Kidney (tissue), 14 donors: Measurements from ENCODE around the gene IST1. TPM values are rescaled to one million over a fixed set of nuclear protein-coding genes. Genes with fewer than 3 reads are reported as not detected.

ENCODE experiments used
- DNase-seq, 5 donors: peaks; one replicate each; pipeline ENCODE4 v3.0.0-alpha.2; 2013 to 2020
- FAIRE-seq: peaks from 2 replicates; lab custom pipeline; 2012; peaks lifted over from hg19 to GRCh38; lab: Jason Lieb, UNC
- H3K27ac ChIP-seq, 2 donors: one replicate each; pipeline ENCODE4 v1.7.0; 2013; ENCODE audit warnings: low read depth in 2 of 2, low read length in 2 of 2, inconsistent platforms in 1 of 2
- H3K27me3 ChIP-seq: one replicate; pipeline ENCODE4 v1.7.1; 2013; ENCODE audit warnings: low read length, inconsistent platforms; ENCODE audit not compliant: control insufficient read depth, insufficient read depth
- H3K36me3 ChIP-seq, 3 donors: one replicate each; pipeline versions ENCODE4 v1.7.0 to v1.7.1; 2013; ENCODE audit warnings: low read length in 3 of 3, control low read depth in 1 of 3, inconsistent platforms in 1 of 3; ENCODE audit not compliant: insufficient read depth in 3 of 3, control insufficient read depth in 2 of 3
- H3K4me1 ChIP-seq, 3 donors: one replicate each; pipeline versions ENCODE4 v1.7.0 to v1.7.1; 2013; ENCODE audit warnings: low read length in 3 of 3, inconsistent platforms in 1 of 3, low read depth in 1 of 3; ENCODE audit not compliant: control insufficient read depth in 2 of 3, insufficient read depth in 2 of 3
- H3K4me3 ChIP-seq, 3 donors: one replicate each; pipeline versions ENCODE4 v1.7.0 to v1.8.1; 2013; ENCODE audit warnings: low read length in 3 of 3, control low read depth in 1 of 3, inconsistent platforms in 1 of 3
- H3K9ac ChIP-seq, 3 donors: one replicate each; pipeline versions ENCODE4 v1.7.0 to v1.7.1; 2013; ENCODE audit warnings: low read length in 3 of 3, control low read depth in 1 of 3, inconsistent platforms in 1 of 3
- H3K9me3 ChIP-seq, 3 donors: one replicate each; pipeline versions ENCODE4 v1.7.0 to v1.7.1; 2013; ENCODE audit warnings: low read length in 3 of 3, control low read depth in 1 of 3, inconsistent platforms in 1 of 3; ENCODE audit not compliant: control insufficient read depth in 2 of 3, insufficient read depth in 1 of 3
- intact Hi-C: fragments of 100-400 bp; cut with DNase I; formaldehyde crosslinking; loops from one replicate; pipeline ENCODE4 v1.11.1; 2022
- polyA plus RNA-seq: library from polyadenylated mRNA; stranded (reverse); fragments of 350-450 nt; fragmentation: Illumina TruSeq; extraction: RNeasy Lipid Tissue Mini Kit (QIAGEN cat#74804); gene quantifications from one replicate; pipeline ENCODE4 v1.2.3, GENCODE V29; 2014; ENCODE audit warnings: low read depth, low replicate concordance; ENCODE audit not compliant: insufficient read depth
- total RNA-seq: library from RNA; stranded (reverse); fragmentation: NEBNext Ultra II Directional; extraction: Animal tissue kit (Norgen Biotek cat#: 25700); gene quantifications from one replicate; pipeline ENCODE4 v1.2.1, GENCODE V29; 2021
- TF ChIP-seq, protein P1 (sequence below): IDR thresholded peaks from 3 replicates; pipeline ENCODE4 v1.5.1; 2012; ENCODE audit warnings: mild to moderate bottlenecking, moderate library complexity, borderline replicate concordance; ENCODE audit not compliant: insufficient read depth; ENCODE audit errors: extremely low read depth
- donor health status: control.
- donor health status: control.
- donor health status: control.
- donor health status: control.
- donor health status: control.
- donor health status: DM: yes; HTN: yes; CAD: no.
- donor health status: Normal renal cell carcinoma (clear cell type).

IST1 gene
- total and polyA plus RNA-seq, 2 donors from 2014 or later, result 138 to 220 TPM

- Histone ChIP-seq H3K27me3 (no peaks in the 10 kb centered on the region), H3K9ac (no peak overlapping the region), H3K4me3 (no peak overlapping the region), H3K27ac (no peak overlapping the region), H3K9me3 (no peaks in the 10 kb centered on the region), H3K36me3 (peaks cover 9 to 16% (median 15%) of the 10 kb centered on the region in 3 donors), H3K4me1 (peaks cover 0 to 5% (median 3%) of the 10 kb centered on the region in 3 donors)
- FAIRE-seq (no peak), DNase-seq (no peak)
- intact Hi-C loops, result no loop called here
- TF ChIP-seq, protein P1, sequence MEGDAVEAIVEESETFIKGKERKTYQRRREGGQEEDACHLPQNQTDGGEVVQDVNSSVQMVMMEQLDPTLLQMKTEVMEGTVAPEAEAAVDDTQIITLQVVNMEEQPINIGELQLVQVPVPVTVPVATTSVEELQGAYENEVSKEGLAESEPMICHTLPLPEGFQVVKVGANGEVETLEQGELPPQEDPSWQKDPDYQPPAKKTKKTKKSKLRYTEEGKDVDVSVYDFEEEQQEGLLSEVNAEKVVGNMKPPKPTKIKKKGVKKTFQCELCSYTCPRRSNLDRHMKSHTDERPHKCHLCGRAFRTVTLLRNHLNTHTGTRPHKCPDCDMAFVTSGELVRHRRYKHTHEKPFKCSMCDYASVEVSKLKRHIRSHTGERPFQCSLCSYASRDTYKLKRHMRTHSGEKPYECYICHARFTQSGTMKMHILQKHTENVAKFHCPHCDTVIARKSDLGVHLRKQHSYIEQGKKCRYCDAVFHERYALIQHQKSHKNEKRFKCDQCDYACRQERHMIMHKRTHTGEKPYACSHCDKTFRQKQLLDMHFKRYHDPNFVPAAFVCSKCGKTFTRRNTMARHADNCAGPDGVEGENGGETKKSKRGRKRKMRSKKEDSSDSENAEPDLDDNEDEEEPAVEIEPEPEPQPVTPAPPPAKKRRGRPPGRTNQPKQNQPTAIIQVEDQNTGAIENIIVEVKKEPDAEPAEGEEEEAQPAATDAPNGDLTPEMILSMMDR, result no peak
Measured at GRCh38 chr16:71869089-71869488, 26.2 kb upstream of the IST1 start.

GRCh38 chr16:71870818-71871217, 24.5 kb upstream of the IST1 start:
- Histone ChIP-seq H3K4me3 (no peak overlapping the region), H3K9me3 (no peaks in the 10 kb centered on the region), H3K27me3 (no peaks in the 10 kb centered on the region), H3K27ac (no peak overlapping the region), H3K36me3 (peaks cover 3 to 15% (median 11%) of the 10 kb centered on the region in 3 donors), H3K9ac (no peak overlapping the region), H3K4me1 (peaks cover 0 to 5% (median 3%) of the 10 kb centered on the region in 3 donors)
- DNase-seq (no peak), FAIRE-seq (no peak)
- TF ChIP-seq, protein P1, result no peak
- intact Hi-C loops, result no loop called here

DNA sequence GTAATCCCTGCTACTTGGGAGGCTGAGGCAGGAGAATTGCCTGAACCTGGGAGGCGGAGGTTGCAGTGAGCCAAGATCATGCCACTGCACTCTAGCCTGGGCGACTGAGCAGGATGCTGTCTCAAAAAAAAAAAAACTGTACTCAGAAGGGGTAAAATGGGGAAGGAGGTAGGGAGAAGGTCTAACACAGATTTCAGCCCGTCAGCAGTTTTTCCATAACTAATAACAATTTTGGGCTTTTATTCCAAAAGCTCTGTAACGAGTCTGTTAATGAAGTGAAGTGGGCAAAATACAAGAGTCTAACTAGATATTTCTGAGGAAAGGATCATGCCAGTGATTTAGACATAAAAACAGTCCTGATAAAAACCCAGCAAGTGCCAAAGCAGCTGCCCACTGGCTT, 22.1 kb upstream of the IST1 start:
- Histone ChIP-seq H3K27me3 (no peaks in the 10 kb centered on the region), H3K9me3 (no peaks in the 10 kb centered on the region), H3K4me3 (no peak overlapping the region), H3K9ac (no peak overlapping the region), H3K4me1 (no peaks in the 10 kb centered on the region), H3K36me3 (peaks cover 2 to 14% (median 11%) of the 10 kb centered on the region in 3 donors), H3K27ac (no peak overlapping the region)
- FAIRE-seq (no peak), DNase-seq (no peak)
- intact Hi-C loops, result no loop called here
- TF ChIP-seq, protein P1, result no peak

GRCh38 chr16:71878911-71879310, 16.4 kb upstream of the IST1 start:
- intact Hi-C loops, result no loop called here
- DNase-seq, result no peak
- no peak for FAIRE-seq

More at GRCh38 chr16:71878911-71879310, 16.4 kb upstream of the IST1 start:
- Histone ChIP-seq H3K9me3 (no peaks in the 10 kb centered on the region), H3K4me3 (no peak overlapping the region), H3K4me1 (peaks cover 0 to 13% (median 0%) of the 10 kb centered on the region in 3 donors), H3K27me3 (no peaks in the 10 kb centered on the region), H3K27ac (no peak overlapping the region), H3K9ac (no peak overlapping the region), H3K36me3 (peaks cover 4 to 24% (median 15%) of the 10 kb centered on the region in 3 donors)
- TF ChIP-seq, protein P1, result no peak
